ENCODE data around the gene RITA1.

The RITA1 gene

DNA sequence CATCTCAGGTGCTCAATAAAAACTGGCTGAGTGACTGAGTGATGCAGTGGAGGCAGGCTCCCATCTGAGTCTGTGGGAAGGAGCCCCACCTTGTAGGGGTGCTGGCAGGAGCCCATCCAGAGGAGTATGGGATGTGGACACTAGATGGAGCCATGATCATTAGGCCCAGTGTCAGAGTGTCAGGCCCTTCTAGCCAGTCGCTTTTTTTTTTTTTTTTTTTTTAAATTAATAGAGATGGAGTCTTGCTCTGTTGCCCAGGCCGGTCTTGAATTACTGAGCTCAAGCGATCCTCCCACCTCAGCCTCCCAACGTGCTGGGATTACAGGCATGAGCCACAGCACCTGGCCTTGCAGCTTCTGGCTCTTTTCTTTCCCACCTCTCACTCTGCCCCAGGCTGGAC, 11.5 kb downstream of the RITA1 start:
- TF ChIP-seq, protein P1, sequence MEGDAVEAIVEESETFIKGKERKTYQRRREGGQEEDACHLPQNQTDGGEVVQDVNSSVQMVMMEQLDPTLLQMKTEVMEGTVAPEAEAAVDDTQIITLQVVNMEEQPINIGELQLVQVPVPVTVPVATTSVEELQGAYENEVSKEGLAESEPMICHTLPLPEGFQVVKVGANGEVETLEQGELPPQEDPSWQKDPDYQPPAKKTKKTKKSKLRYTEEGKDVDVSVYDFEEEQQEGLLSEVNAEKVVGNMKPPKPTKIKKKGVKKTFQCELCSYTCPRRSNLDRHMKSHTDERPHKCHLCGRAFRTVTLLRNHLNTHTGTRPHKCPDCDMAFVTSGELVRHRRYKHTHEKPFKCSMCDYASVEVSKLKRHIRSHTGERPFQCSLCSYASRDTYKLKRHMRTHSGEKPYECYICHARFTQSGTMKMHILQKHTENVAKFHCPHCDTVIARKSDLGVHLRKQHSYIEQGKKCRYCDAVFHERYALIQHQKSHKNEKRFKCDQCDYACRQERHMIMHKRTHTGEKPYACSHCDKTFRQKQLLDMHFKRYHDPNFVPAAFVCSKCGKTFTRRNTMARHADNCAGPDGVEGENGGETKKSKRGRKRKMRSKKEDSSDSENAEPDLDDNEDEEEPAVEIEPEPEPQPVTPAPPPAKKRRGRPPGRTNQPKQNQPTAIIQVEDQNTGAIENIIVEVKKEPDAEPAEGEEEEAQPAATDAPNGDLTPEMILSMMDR (IDR thresholded peaks at IDR 0.05), result peak; percentile 67

DNA sequence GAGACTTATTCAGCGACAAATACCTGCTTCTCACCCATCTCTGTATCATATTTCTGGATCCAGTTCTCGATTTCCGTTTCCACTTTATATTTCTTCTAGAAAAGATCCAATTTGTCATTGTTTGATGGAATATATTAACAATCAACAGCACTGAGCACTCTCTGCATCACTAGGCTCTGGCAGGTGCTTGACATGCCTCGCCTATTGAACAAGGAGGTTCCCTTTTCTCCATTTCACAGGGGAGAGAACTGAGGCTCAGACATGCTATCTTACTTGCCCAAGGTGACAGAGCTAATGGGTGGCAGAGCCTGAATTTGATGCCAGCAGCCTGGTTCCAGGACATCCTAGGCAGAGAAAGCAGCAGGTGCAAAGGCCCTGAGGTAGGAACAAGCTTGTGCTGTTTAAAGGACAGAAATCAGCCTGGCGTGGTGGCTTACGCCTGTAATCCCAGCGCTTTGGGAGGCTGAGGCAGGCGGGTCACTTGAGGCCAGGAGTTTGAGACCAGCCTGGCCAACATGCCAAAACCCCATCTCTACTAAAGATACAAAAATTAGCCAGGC, 12.1 kb downstream of the RITA1 start:
- TF ChIP-seq, protein P1 (IDR thresholded peaks at IDR 0.05), result no peak

GRCh38 chr12:113198296-113198695, 12.8 kb downstream of the RITA1 start:
- TF ChIP-seq, protein P1 (IDR thresholded peaks at IDR 0.05), result no peak

GRCh38 chr12:113200021-113200797, 14.7 kb downstream of the RITA1 start:
- TF ChIP-seq, protein P1 (IDR thresholded peaks at IDR 0.05), result no peak

- TF ChIP-seq, protein P1 (IDR thresholded peaks at IDR 0.05), result no peak
Measured at GRCh38 chr12:113201187-113202177, 16.0 kb downstream of the RITA1 start.

GRCh38 chr12:113202300-113203075, 17.0 kb downstream of the RITA1 start:
- TF ChIP-seq, protein P1 (IDR thresholded peaks at IDR 0.05), result no peak
